Measurements from ENCODE around the gene NMBR.
A peak's percentile ranks its signal among the peaks of the same experiment; 100 is the strongest.
"Not testable (repeated sequence)": the region's sequence is repeated elsewhere in the genome, so short reads cannot be mapped to it uniquely, and the experiment has no call there.

Gene NMBR

DNA sequence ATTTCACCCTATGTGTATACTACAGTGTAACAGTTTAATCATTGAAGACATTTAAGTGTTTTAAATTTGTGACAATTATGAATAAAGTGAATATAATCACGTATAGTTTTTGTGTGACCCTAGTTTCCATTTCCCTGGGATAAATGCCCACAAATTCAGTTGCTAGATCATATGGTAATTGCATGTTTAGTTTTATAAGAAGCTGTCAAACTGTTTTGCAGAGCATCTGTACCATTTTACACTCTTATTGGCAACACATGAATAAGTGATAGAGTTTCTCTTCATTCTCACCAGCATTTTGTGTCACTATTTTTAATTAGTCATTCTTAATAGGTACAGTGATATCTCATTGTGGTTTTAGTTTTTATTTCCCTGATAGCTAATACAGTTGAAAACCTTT, 7.4 kb upstream of the NMBR start:
- DNase-seq (ENCODE audit: low read depth), result no peak

DNA sequence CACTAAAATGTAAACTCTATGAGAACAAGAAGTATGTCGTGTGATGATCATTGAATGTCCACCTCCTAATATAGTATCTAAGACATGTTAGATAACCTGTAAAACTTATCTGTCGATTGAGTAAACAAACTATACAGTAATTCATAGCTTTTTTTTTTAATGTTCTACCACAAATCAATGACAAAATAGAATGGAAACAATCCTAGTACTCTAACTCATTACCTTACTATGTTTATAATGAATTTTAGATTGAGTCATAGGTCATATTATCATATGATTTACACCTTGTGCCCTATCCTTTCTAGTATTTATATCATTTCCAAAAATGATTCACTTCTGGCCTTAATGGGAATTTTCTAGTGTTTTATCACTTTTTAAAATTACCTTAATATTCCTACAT, 6.3 kb upstream of the NMBR start:
- no peak for DNase-seq (ENCODE audit: low read depth)

DNA sequence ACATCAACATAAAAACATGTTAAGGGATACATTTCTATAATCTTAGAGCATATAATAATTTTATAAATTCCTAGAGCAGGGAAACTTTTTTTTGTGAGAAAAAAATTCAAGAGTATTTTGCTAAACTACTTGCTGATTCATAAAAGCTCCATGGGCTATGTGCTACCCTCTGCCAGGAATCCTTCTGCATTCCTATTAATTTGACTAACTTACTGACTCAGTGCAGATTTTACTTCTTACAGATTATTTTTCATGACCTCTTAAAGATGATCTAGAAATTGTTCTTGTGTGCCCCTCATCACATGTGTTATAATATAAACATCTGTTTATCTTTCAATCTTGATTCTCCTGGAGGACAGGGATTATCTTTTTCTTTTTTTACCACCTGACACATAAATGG, 5.8 kb upstream of the NMBR start:
- DNase-seq (ENCODE audit: low read depth), result no peak

DNA sequence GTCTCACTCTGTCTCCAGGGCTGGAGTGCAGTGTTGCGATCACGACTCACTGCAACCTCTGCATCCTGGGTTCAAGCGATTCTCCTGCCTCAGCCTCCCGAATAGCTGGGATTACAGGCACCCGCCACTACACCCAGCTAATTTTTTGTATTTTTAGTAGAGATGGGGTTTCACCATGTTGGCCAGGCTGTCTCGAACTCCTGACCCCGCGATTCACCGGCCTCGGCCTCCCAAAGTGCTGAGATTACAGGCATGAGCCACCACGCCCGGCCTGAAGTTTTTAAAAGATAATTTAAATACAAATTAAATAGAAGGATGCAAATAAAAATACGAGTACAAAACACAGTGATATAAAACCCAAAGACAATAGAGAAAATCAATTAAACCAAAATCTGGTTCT, 5.4 kb downstream of the NMBR start:
- not testable (repeated sequence) for DNase-seq (ENCODE audit: low read depth)

DNA sequence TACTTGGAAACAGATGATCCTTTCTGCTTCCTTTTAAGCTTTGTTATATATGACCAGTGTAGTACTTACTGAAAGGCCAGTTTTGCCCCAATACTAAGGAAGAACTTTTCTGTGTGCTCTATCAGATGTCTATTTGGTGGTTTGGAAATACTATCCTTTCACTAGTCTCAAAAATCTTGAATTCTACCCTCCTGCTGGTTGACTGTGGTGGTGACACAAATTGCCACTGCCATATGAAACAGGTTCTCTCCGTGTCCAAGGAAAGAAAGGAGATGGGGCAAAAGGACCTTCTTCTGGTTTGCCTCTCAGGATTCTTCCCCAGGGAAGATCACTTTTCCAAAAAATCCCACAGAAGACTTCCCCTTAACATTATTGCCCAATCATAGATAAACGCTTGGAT, 8.0 kb downstream of the NMBR start:
- no peak for DNase-seq (ENCODE audit: low read depth)

DNA sequence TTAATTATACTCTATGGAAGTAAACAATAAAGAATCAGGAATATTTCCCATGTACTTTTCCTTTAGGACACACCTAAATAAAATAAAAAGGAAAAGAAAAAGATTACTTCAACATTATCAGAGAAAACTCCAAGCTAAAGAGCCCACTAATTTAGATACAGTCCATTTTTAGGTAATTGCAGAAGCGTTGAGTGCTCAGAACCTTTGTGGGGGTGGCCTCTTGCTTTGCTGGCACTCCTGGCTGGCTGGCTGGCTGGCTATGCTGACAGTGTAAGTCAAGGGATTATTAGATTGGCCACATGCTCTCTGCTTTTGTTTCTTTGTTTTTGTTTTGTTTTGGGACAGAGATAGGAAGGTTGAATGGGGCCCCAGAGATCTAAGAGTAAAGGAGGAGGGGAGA, 14.3 kb downstream of the NMBR start, which contains the start of gene GJE1:
Gene GJE1 (plus strand): TSS at position 301 of the 400 bp plus-strand sequence. CDS start 234 bp downstream, outside the sequence.
- no peak for DNase-seq (ENCODE audit: low read depth)

DNA sequence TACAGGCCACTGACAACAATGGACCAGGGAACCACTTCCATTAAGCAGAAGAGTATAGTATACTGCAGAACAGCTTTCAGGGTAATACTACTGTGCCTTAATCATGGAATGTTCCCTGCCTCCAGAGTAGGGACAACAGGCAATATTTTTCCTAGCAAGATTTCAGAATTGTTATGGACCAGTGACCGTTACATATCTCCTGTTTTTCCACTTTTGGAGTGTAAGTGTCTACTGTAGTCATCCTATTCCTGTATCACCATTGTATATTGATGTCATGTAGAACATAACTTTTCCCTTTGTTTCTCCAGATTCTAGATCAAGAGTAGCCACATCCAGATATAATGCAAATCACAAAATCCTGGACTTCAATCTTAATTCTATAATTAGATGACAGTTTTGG, 16.1 kb downstream of the NMBR start:
- DNase-seq (ENCODE audit: low read depth), result no peak

DNA sequence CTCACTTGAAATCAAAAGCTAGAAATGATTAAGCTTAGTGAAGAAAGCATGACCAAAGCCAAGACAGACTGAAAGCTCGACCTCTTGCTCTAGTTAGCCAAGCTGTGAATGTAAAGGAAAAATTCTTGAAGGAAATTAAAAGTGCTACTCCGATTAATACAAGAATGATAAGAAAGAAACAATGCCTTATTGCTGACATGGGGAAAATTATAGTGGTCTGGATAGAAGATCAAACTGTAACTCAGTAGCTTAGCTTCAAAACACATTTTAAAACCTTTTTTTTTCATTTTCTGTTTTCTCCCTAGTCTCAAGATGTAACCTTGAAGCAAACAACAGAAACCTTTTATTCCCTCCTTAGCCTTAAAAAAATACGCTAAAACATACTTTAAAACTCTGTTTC, 25.6 kb downstream of the NMBR start:
- DNase-seq (ENCODE audit: low read depth), result no peak

DNA sequence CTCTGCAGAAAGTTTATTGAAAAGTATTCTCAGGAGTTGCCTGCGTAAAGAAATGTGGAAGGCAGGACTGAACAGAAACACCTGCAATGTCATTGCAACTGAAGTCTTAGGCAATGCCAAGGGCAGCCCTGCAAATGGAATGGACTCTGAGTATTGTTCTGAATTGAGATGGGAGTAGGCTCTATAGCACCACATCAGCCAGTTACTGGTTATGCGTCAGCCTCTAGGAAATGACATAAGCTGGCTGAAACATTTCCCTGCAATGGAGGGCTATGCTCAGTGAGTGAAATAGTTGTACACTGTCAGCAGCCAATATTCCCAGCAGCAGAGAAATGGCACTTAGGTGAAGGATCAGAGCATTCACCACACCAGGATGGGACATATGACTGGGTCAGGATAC, 28.0 kb downstream of the NMBR start:
- DNase-seq (ENCODE audit: low read depth), result no peak

DNA sequence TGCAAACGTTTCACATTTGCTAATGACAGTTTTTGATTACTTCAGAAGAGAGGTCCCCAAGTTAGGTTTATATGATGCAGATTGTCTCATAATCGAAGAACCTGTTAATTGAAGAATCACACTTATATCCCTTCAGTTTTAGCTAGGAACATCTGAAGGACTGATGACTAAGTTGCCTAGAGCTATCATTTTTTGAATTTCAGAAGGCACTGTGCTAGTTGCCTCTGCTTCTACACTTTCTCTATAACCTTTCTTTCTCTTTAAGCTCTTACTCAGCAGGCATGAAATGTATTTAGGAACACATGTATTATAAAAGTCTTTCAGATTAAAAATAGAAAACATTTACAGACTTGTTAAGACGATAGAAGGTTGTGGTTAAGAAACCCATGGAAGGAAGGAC, 28.6 kb downstream of the NMBR start:
- no peak for DNase-seq (ENCODE audit: low read depth)

DNA sequence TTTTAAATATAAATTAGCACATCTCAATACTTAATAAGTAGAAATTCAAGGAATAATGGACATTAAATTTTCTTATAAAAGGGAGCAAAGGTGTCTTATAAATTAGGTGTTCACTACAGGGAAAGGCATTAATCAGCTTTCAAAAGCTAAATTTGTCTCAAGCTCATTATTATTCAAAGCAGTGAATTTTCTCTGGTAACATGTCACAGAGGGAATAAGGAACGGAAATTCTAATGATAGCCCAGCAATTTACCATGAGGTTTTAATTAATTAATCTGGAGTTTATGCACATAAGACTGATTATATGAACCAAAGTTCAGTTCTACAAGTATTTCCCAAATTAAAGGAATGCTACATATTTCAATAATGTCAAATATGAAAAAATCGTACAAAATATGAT, 29.6 kb downstream of the NMBR start:
- no peak for DNase-seq (ENCODE audit: low read depth)

DNA sequence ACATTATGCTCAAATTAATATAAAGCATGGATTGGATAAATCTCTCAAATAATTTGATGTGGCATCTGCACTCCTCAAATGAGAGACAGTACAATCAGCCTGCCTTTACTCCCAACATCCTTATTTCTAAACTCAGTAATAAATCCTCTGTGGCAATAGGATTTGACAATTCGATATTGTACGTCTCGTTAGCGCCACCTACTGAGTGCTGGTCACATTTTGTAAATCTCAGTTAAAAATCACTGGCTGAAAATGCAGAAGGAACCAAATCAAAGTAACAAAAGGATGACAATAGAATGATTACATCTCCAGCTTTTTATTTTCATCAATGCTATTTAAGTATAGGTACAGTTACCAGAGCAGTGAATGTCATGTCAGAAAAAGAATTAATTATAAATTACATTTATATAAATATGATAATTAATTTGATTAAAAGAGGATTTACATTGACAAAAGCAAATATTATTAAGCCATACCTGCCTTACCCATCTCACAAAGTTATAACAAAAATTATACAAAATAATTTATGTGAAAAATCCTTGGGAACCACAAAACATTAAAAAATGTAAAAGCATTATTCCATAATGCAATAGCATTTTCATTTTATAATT, 34.4 kb downstream of the NMBR start:
- DNase-seq (ENCODE audit: low read depth), result peak; percentile 37

DNA sequence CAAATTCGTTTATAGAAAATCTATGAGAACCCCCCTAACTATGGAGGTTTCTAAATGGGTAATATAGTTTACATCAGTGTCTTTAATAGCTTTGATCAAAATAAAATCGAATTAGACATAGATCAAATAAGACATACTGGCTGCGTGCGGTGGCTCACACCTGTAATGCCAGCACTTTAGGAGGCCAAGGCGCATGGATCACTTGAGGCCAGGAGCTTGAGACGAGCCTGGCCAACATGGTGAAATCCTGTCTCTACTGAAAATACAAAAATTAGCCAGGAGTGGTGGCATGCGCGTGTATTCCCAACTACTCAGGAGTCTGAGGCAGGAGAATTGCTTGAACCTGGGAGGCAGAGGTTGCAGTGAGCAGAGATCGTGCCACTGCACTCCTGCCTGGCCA, 36.1 kb downstream of the NMBR start:
- DNase-seq (ENCODE audit: low read depth), result not testable (repeated sequence)

DNA sequence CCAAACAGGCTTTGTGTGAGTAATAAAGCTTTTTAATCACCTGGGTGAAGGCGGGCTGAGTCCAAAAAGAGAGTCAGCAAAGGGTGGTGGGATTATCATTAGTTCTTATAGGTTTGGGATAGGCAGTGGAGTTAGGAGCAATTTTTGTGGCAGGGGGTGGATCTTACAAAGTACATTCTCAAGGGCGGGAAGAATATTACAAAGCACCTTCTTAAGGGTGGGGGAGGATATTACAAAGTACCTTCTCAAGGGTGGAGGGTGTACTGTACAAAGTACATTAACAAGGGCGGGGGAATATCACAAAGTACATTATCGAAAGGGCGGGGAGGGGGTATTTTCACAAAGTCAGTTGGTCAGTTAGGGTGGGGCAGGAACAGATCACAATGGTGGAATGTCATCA, 42.1 kb downstream of the NMBR start:
- not testable (repeated sequence) for DNase-seq (ENCODE audit: low read depth)

DNA sequence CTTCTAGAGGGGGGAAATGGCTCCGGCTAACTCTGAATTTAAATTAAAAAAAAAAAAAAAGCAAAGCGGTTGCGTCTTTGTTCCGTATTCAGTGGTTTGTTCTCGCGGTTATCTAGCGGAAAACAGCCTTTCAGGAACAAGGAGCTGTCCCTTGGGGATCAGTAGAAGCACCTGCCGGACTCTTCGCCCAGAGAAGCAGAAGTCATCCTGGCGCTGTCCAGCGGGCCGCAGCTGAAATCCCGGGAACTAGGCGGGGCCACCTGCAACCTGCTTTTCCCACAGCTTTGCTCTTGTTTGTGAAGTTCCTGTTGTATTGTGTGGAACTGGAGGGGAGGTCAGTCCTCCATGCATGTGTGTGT, 58.1 kb downstream of the NMBR start:
- DNase-seq (ENCODE audit: low read depth), result no peak

DNA sequence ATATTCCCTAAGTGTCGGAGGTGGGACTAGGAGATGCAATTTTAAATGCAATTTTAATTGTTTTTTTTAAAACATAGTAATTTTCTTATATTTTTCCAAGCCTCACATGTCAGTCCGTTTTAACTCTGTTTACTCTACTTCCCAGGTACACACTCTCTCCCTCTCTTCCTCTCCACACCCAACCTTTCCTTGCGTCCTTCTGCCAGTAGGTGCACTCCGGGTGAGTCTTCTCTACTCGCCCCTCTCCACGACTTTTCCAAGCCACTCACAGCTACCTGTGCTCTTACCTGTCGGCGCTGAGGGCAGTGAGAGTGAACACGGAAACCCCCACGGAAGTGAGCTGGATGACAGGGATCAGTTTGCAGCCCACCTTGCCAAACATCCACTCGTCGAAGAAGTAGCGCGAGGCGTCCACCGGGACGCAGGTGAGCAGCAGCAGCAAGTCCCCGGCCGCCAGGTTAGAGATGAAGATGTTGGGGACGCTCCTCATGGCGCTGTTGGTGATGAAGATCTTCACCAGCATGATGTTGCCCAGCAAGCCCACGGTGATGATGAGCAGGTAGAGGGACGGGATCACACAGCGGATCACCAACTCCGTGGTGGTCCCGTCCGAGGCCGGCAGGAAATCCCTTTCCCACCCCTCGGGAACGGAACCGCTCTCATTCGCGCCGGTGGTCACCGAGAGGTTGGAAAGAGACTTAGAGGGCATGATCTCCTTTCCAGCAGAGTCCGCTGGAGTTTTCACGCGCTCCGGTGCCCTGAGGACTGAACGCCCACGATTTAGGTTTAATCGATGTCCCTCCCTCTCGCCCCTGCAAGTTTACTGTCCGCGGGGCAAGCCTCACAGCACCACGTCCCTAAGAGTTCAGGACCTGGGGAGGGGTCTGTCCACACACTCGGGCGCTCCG, 58.7 kb downstream of the NMBR start:
- DNase-seq (ENCODE audit: low read depth), result no peak

DNA sequence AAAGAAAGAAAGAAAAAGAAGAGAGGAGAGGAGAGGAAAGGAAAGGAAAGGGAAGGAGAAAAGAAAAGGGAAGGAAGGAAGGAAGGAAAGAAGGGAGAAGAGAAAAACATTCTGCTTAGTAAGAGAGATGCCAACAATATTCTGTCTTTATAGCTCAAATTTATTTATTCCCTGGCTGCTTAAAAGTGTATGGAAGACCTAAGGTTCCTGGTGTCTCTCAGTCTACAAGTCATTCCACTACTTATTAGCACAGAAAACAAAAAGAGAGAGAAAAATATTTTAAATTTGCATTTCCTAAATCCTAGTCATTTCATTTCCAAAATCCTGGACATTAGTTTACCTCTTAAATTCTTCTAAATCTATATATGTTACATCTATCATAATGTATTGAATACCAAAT, 67.8 kb downstream of the NMBR start:
- DNase-seq (ENCODE audit: low read depth), result no peak

DNA sequence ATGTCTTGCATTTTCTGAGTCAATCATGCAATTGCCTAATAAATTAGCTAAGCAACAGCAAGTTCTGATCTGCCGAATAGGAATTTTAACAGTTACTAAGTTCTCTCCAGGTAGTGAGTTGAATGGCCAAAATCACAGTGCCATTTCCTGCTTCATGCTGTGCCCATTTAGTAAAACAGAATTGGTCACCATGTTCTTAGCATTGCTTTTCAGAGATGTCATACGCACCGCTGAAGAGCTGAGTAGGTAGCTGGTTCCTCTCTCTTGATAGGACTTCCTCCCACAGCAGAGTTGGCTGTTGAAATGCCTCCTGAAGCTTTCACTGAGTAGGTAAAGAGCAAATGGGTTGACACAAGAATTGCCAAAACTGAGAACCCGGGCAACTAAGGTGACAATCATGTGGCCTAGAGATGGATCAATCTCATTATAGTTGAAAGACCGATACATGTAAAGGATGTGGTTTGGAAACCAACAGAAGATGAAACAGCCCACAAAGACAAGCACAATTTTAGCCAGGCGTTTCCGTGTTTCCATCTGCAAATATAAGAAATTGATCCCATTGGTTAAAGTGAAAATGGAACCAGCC, 71.3 kb downstream of the NMBR start:
- no peak for DNase-seq (ENCODE audit: low read depth)

DNA sequence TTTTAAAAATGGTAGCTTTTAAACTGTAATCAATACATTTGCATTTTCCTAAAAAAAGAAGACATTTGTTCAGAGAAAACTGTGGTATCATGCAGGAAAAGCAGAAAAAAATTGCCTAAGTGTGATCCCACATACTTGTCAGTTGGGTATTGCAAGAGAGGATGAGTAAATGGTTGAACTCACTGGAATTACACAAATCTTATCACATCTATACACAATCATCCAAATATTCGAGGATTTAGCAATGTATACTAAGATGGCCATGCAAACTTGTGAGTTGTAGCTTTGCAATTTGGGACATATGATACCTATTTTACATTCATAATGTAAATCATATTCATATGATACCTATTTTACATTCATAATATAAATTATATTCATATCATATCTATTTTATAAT, 72.4 kb downstream of the NMBR start:
- DNase-seq (ENCODE audit: low read depth), result no peak

DNA sequence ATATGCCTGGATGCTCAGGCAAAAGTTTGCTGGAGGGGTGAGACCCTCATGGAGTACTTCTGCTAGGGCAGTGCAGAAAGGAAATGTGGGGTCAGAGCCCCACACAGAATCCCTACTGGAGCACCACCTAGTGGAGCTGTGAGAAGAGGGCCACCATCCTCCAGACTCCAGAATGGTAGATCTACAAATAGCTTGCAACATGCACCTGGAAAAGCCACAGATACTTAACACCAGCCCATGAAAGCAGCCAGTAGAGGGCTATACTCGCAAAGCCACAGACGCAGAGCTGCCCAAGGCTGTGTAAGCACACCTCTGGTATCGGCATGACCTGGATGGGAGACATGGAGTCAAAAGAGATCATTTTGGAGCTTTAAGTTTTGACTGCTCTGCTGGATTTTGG, 74.9 kb downstream of the NMBR start:
- no peak for DNase-seq (ENCODE audit: low read depth)

DNA sequence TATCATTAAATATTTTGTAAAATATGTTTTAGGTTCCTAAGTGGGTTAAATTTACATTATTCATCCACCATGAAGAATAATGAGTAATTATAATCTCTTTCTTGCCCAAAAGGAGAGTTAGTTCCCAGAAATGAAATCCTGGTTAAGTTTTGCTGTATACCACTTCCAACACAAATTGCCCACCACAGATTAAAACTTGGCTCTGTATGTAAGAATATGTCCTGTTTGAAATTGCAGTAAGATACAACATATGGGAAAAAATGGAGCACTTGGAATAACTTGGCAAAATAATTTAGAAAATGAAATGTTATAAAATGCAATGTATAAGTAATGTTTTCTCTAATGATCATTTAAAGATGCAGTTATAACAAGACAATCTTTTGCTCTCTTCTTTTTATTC, 78.5 kb downstream of the NMBR start:
- DNase-seq (ENCODE audit: low read depth), result no peak

DNA sequence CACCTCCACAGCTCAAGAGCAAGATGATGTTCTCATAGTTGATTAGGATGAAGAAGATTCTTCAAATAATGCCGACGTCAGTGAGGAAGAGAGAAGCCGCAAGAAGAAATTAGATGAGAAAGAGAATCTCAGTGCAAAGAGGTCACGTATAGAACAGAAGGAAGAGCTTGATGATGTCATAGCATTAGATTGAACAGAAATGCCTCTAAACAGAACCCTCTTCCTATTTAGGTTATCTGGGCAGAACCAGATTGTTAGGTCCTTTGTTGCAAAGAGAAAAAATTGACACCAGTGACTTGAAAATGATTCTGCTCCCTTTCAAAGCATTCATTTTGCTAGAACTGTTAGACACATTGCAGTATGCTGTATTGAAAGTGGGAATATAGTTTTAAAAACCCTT, 84.1 kb downstream of the NMBR start:
- not testable (repeated sequence) for DNase-seq (ENCODE audit: low read depth)

DNA sequence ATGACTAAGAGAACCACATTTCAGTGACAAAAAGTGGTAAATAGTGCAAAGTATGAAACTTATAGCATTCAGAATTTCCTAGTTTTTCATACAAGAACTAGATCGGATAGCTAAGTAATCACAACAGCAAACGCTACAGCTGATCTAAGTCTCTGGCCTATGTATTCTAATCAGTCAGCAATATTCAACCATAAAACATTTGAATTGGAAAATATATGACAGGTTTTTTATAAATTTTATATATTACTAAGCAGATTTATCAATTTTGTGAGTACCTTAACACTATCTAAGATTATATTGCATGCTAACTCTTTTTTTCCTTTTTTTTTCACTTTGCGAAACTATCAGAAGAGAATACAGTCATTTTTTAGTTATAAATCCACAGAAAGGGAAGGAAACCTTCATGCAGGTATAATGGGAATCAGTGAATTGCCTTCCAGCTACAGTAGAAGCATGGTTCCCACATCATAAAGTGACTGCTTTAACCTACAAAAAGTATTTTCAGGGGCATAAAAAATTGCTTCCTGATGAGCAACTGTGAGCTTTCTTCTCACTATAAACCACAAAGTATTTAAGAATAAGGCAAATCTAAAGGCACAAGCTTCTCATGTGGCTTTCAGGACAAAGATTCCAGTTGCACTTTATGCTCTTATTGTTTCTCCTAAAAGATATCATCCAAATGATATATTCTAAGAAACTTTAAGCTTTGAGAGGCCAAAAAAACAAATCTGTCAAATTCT, 88.2 kb downstream of the NMBR start:
- no peak for DNase-seq (ENCODE audit: low read depth)
